ELF-1 (cell line): Measurements from ENCODE around the gene PODN.

ENCODE experiments used
- DNase-seq: peaks from one replicate; pipeline ENCODE4 v3.0.0-alpha.2; 2016; ENCODE audit warnings: low read depth, low spot score

PODN gene

GRCh38 chr1:53061859-53062707 lies at the start of gene PODN:
Gene PODN, plus strand, starts transcription at chr1:53062213. Its CDS starts 7,643 bp downstream, at chr1:53069856.
- no peak for DNase-seq

- DNase-seq = peak; percentile 81
Measured at GRCh38 chr1:53014791-53015507, 47.1 kb upstream of the PODN start.

- DNase-seq = peak; percentile 13
Measured at GRCh38 chr1:53015508-53015860, 46.5 kb upstream of the PODN start.

- no peak for DNase-seq
Measured at GRCh38 chr1:53016705-53017104, 45.3 kb upstream of the PODN start.

GRCh38 chr1:53020588-53020987 lies 41.4 kb upstream of the PODN start:
- DNase-seq = no peak

- DNase-seq = no peak
Measured at GRCh38 chr1:53022179-53022578, 39.8 kb upstream of the PODN start.

GRCh38 chr1:53023546-53023945 lies 38.5 kb upstream of the PODN start:
- no peak for DNase-seq

GRCh38 chr1:53024117-53024516 lies 37.9 kb upstream of the PODN start:
- DNase-seq = no peak

GRCh38 chr1:53025034-53025768 lies 36.8 kb upstream of the PODN start:
- DNase-seq = no peak

GRCh38 chr1:53025769-53026112 lies 36.3 kb upstream of the PODN start:
- DNase-seq = no peak

GRCh38 chr1:53026254-53026653 lies 35.8 kb upstream of the PODN start:
- DNase-seq = no peak

GRCh38 chr1:53031732-53032131 lies 30.3 kb upstream of the PODN start:
- no peak for DNase-seq

GRCh38 chr1:53037159-53037558 lies 24.9 kb upstream of the PODN start:
- no peak for DNase-seq

GRCh38 chr1:53038566-53038965 lies 23.4 kb upstream of the PODN start:
- DNase-seq = no peak

- no peak for DNase-seq
Measured at GRCh38 chr1:53043271-53043670, 18.7 kb upstream of the PODN start.

- no peak for DNase-seq
Measured at GRCh38 chr1:53044926-53045325, 17.1 kb upstream of the PODN start.

GRCh38 chr1:53046930-53047329 lies 15.1 kb upstream of the PODN start:
- DNase-seq = no peak

- no peak for DNase-seq
Measured at GRCh38 chr1:53047737-53048736, 14.0 kb upstream of the PODN start.

- DNase-seq = no peak
Measured at GRCh38 chr1:53048960-53049573, 12.9 kb upstream of the PODN start.

- DNase-seq = no peak
Measured at GRCh38 chr1:53049574-53049967, 12.4 kb upstream of the PODN start.

GRCh38 chr1:53050310-53050709 lies 11.7 kb upstream of the PODN start:
- DNase-seq = no peak
